GM15510 (cell line): ENCODE data around the gene BLOC1S5.

Source experiments
- POLR2A ChIP-seq: IDR thresholded peaks from 3 replicates; pipeline ENCODE4 v1.6.1; 2011; ENCODE audit warnings: borderline replicate concordance; ENCODE audit not compliant: insufficient read length; ENCODE audit errors: extremely low read depth

The BLOC1S5 gene

GRCh38 chr6:8087870-8088754 is 23.9 kb upstream of the BLOC1S5 start:
- TF ChIP-seq POLR2A, result no peak

GRCh38 chr6:8086755-8087306 is 22.6 kb upstream of the BLOC1S5 start:
- no peak for TF ChIP-seq POLR2A

- no peak for TF ChIP-seq POLR2A
These were observed 20.9 kb upstream of the BLOC1S5 start for GRCh38 chr6:8085053-8085511.

GRCh38 chr6:8084586-8084985 is 20.4 kb upstream of the BLOC1S5 start:
- no peak for TF ChIP-seq POLR2A

- no peak for TF ChIP-seq POLR2A
These were observed 19.0 kb upstream of the BLOC1S5 start for GRCh38 chr6:8082954-8083858.

GRCh38 chr6:8082572-8082953 is 18.4 kb upstream of the BLOC1S5 start:
- TF ChIP-seq POLR2A, result no peak

GRCh38 chr6:8080362-8081151 is 16.4 kb upstream of the BLOC1S5 start:
- no peak for TF ChIP-seq POLR2A

GRCh38 chr6:8079126-8079525 is 14.9 kb upstream of the BLOC1S5 start:
- TF ChIP-seq POLR2A, result no peak

GRCh38 chr6:8077991-8078390 is 13.8 kb upstream of the BLOC1S5 start:
- TF ChIP-seq POLR2A, result no peak

GRCh38 chr6:8075704-8076103 is 11.5 kb upstream of the BLOC1S5 start:
- TF ChIP-seq POLR2A, result no peak

GRCh38 chr6:8075185-8075584 is 11.0 kb upstream of the BLOC1S5 start:
- no peak for TF ChIP-seq POLR2A

GRCh38 chr6:8074213-8074612 is 10.0 kb upstream of the BLOC1S5 start:
- no peak for TF ChIP-seq POLR2A

- TF ChIP-seq POLR2A, result no peak
These were observed 9.6 kb upstream of the BLOC1S5 start for GRCh38 chr6:8073758-8074157.

- TF ChIP-seq POLR2A, result no peak
These were observed 6.5 kb upstream of the BLOC1S5 start for GRCh38 chr6:8070718-8071117.
